Astrocyte of the spinal cord (primary cell): ENCODE results near the gene WDR86.

ENCODE experiments used
- DNase-seq: peaks from one replicate; pipeline ENCODE4 v3.0.0; 2011; ENCODE audit warnings: low read depth, low spot score
- H3K4me3 ChIP-seq: 2 replicates; pipeline ENCODE4 v1.5.1; 2011; ENCODE audit warnings: low read depth, mild to moderate bottlenecking, low read length, moderate library complexity
- CTCF ChIP-seq: IDR thresholded peaks from 2 replicates; pipeline ENCODE4 v1.5.1; 2012; ENCODE audit warnings: low read depth, mild to moderate bottlenecking, low read length, inconsistent platforms
- in situ Hi-C: cut with HindIII; loops from 2 replicates; pipeline ENCODE4 v1.10.0; 2017; ENCODE audit warnings: low sequenced_read_pairs

WDR86 gene

GRCh38 chr7:151383638-151384351 lies 26.0 kb downstream of the WDR86 start:
- DNase-seq: no peak
- in situ Hi-C loops: no loop called here
- H3K4me3 ChIP-seq: no peak overlapping the region
- no peak for TF ChIP-seq CTCF

- no peak for DNase-seq
- no peak overlapping the region for H3K4me3 ChIP-seq
- in situ Hi-C loops: no loop called here
- no peak for TF ChIP-seq CTCF
Observed at GRCh38 chr7:151382079-151382885, 27.6 kb downstream of the WDR86 start.

GRCh38 chr7:151381348-151382078 lies 28.3 kb downstream of the WDR86 start:
- TF ChIP-seq CTCF: no peak
- no peak for DNase-seq
- in situ Hi-C loops: no loop called here
- H3K4me3 ChIP-seq: no peak overlapping the region

- DNase-seq: no peak
- H3K4me3 ChIP-seq: no peak overlapping the region
- no peak for TF ChIP-seq CTCF
- in situ Hi-C loops: no loop called here
Observed at GRCh38 chr7:151381098-151381347, 28.8 kb downstream of the WDR86 start.

GRCh38 chr7:151380199-151381097 lies 29.4 kb downstream of the WDR86 start:
- no peak for DNase-seq
- in situ Hi-C loops: no loop called here
- no peak for TF ChIP-seq CTCF
- no peak overlapping the region for H3K4me3 ChIP-seq
